H54 (cell line): Measurements from ENCODE around the gene ISG20.
A peak's percentile ranks its signal among the peaks of the same experiment; 100 is the strongest.
"Not testable (repeated sequence)": the region's sequence is repeated elsewhere in the genome, so short reads cannot be mapped to it uniquely, and the experiment has no call there.

Experiments
- DNase-seq: peaks from one replicate; pipeline ENCODE4 v3.0.0; 2011; ENCODE audit warnings: low spot score, mixed read lengths; ENCODE audit not compliant: insufficient read length
- FAIRE-seq: peaks from 3 replicates; lab custom pipeline; 2011; peaks lifted over from hg19 to GRCh38; lab: Jason Lieb, UNC
- POLR2A ChIP-seq: IDR thresholded peaks from 2 replicates; pipeline ENCODE4 v1.6.1; 2011; ENCODE audit warnings: low read depth, mild to moderate bottlenecking, low read length

The ISG20 gene

GRCh38 chr15:88636654-88637053 lies 2.2 kb upstream of the ISG20 start:
- no peak for TF ChIP-seq POLR2A
- DNase-seq (no peak), FAIRE-seq (no peak)

GRCh38 chr15:88637436-88637835 lies 1.4 kb upstream of the ISG20 start:
- no peak for FAIRE-seq
- DNase-seq: no peak
- no peak for TF ChIP-seq POLR2A

GRCh38 chr15:88637841-88638625 lies 783 bp upstream of the ISG20 start:
- no peak for TF ChIP-seq POLR2A
- DNase-seq (no peak), FAIRE-seq (no peak)

- DNase-seq: no peak
- no peak for FAIRE-seq
- no peak for TF ChIP-seq POLR2A
Measured at GRCh38 chr15:88641959-88642452, 3.2 kb downstream of the ISG20 start.

- not testable (repeated sequence) for FAIRE-seq, DNase-seq
Measured at GRCh38 chr15:88642514-88642913, 3.7 kb downstream of the ISG20 start.

- no peak for FAIRE-seq
Measured at GRCh38 chr15:88644741-88645140, 5.9 kb downstream of the ISG20 start.

GRCh38 chr15:88645171-88646087 lies 6.6 kb downstream of the ISG20 start:
- no peak for TF ChIP-seq POLR2A

More at GRCh38 chr15:88644741-88645140, 5.9 kb downstream of the ISG20 start:
- no peak for TF ChIP-seq POLR2A
- no peak for DNase-seq

GRCh38 chr15:88646088-88646405 lies 7.2 kb downstream of the ISG20 start:
- no peak for FAIRE-seq
- TF ChIP-seq POLR2A: no peak
- no peak for DNase-seq

More at GRCh38 chr15:88645171-88646087, 6.6 kb downstream of the ISG20 start:
- DNase-seq (no peak), FAIRE-seq (no peak)

- no peak for TF ChIP-seq POLR2A
- no peak for FAIRE-seq
- DNase-seq: no peak
Measured at GRCh38 chr15:88646951-88647350, 8.1 kb downstream of the ISG20 start.

- DNase-seq (no peak), FAIRE-seq (no peak)
- no peak for TF ChIP-seq POLR2A
Measured at GRCh38 chr15:88647351-88648105, 8.7 kb downstream of the ISG20 start.

- TF ChIP-seq POLR2A: no peak
- FAIRE-seq (no peak), DNase-seq (no peak)
Measured at GRCh38 chr15:88648357-88649214, 9.8 kb downstream of the ISG20 start.

GRCh38 chr15:88649286-88649733 lies 10.5 kb downstream of the ISG20 start:
- TF ChIP-seq POLR2A: no peak
- peak; percentile 62 for DNase-seq
- no peak for FAIRE-seq

GRCh38 chr15:88649753-88650551 lies 11.1 kb downstream of the ISG20 start:
- no peak for DNase-seq
- no peak for TF ChIP-seq POLR2A
- no peak for FAIRE-seq
